CD4-positive, alpha-beta T cell treated with Interleukin-6 at 100 ng/mL for 8 hours (primary cell): ENCODE results near the gene ADPRM.
"Not testable (repeated sequence)": the region's sequence is repeated elsewhere in the genome, so short reads cannot be mapped to it uniquely, and the experiment has no call there.

Source experiments
- DNase-seq: peaks from one replicate; pipeline ENCODE4 v3.0.0-alpha.2; 2020; ENCODE audit warnings: mixed read lengths, low spot score

The ADPRM gene

GRCh38 chr17:10697092-10698081 is at the start of gene ADPRM, which contains the start of gene SCO1:
Gene ADPRM, plus strand, starts transcription at chr17:10697594. Its CDS starts 7,333 bp downstream, at chr17:10704927.
Gene SCO1, minus strand, starts transcription at chr17:10697533. Its CDS starts 26 bp downstream, at chr17:10697507.
- peak; percentile 89 for DNase-seq

GRCh38 chr17:10648381-10648780 is 49.0 kb upstream of the ADPRM start:
- no peak for DNase-seq

GRCh38 chr17:10648956-10649355 is 48.4 kb upstream of the ADPRM start:
- no peak for DNase-seq

GRCh38 chr17:10649602-10650001 is 47.8 kb upstream of the ADPRM start:
- DNase-seq, result no peak

- DNase-seq, result no peak
Measured at GRCh38 chr17:10651927-10652326, 45.5 kb upstream of the ADPRM start.

- DNase-seq, result no peak
Measured at GRCh38 chr17:10652984-10653659, 44.3 kb upstream of the ADPRM start.

GRCh38 chr17:10653987-10654386 is 43.4 kb upstream of the ADPRM start:
- DNase-seq, result no peak

- DNase-seq, result no peak
Measured at GRCh38 chr17:10657148-10657547, 40.2 kb upstream of the ADPRM start, which contains the start of gene MYH3. Gene MYH3, minus strand, starts transcription at chr17:10657309. Its CDS starts 2,245 bp downstream, at chr17:10655064.

GRCh38 chr17:10657879-10658278 is 39.5 kb upstream of the ADPRM start:
- no peak for DNase-seq

GRCh38 chr17:10661437-10661836 is 36.0 kb upstream of the ADPRM start:
- DNase-seq, result no peak

GRCh38 chr17:10663231-10663630 is 34.2 kb upstream of the ADPRM start:
- DNase-seq, result no peak

GRCh38 chr17:10664571-10664970 is 32.8 kb upstream of the ADPRM start:
- DNase-seq, result no peak

- no peak for DNase-seq
Measured at GRCh38 chr17:10666906-10667305, 30.5 kb upstream of the ADPRM start.

GRCh38 chr17:10668775-10669174 is 28.6 kb upstream of the ADPRM start:
- no peak for DNase-seq

- DNase-seq, result no peak
Measured at GRCh38 chr17:10673312-10673711, 24.1 kb upstream of the ADPRM start.

- no peak for DNase-seq
Measured at GRCh38 chr17:10674704-10675103, 22.7 kb upstream of the ADPRM start.

- no peak for DNase-seq
Measured at GRCh38 chr17:10681866-10682446, 15.4 kb upstream of the ADPRM start.

- no peak for DNase-seq
Measured at GRCh38 chr17:10683853-10684252, 13.5 kb upstream of the ADPRM start.

GRCh38 chr17:10687499-10687898 is 9.9 kb upstream of the ADPRM start:
- DNase-seq, result no peak

- not testable (repeated sequence) for DNase-seq
Measured at GRCh38 chr17:10695875-10696407, 1.5 kb upstream of the ADPRM start.

- no peak for DNase-seq
Measured at GRCh38 chr17:10698096-10698818, 863 bp downstream of the ADPRM start.
